ENCODE measurements around the gene TBC1D12.
A peak's percentile ranks its signal among the peaks of the same experiment; 100 is the strongest.
"Not testable (repeated sequence)": the region's sequence is repeated elsewhere in the genome, so short reads cannot be mapped to it uniquely, and the experiment has no call there.

The TBC1D12 gene

GRCh38 chr10:94402204-94402842 lies at the start of gene TBC1D12:
TBC1D12 (plus strand) TSS chr10:94402541; CDS start chr10:94402614, 73 bp downstream.
- DNase-seq: peak; percentile 98

DNA sequence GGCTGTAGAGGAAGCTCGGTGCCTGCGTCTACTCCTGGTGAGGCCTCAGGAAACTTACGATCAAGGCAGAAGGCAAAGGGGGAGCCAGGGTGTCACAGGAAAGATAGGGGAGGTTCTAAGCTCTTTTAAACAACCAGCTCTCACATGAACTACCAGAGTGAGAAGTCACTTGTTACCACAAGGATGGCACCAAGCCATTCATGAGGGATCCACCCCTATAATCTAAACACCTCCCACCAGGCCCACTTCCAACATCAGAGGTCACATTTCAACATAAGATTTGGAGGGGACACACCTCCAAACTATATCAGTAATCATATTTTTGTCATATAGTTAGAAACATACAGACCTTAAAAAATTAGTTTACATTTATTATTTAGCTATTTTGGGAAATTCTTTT lies 49.0 kb upstream of the TBC1D12 start:
- DNase-seq: no peak

DNA sequence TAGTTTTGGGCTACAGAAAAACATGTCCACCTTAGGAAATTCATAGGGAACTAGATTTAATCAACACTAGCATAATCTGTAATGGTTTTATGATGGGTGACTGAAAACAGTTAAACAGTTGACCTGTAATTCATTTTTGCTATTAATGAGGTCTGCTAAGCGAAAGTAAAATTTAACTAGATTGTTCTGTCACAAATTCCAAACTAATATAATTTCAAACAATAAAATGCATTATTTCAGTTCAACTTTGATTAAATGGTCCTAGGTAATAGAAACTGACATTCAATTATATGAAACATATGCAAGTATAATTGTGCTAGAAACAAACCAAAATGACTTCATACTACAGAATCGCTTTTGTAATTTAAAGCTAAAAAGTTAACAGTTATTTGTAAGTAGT lies 46.5 kb upstream of the TBC1D12 start:
- no peak for DNase-seq

DNA sequence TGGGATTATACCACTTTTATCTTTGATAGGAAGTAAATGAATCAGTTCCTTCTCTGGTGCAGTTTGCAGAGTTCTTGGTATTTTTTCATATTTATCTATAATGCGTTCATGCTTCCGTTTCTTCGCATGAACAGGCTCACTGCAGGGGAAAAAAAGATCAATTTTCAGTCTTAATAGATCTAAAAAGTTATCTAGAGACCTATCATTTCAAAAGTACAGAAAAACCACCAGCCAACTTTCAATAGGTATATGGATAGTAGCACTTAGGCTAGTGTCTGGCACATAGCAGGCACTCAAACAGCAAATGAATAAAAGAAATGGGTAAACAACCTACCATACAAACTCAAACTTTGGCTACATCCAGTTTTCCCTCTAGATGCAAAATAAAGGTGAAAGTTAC lies 45.1 kb upstream of the TBC1D12 start:
- no peak for DNase-seq

GRCh38 chr10:94358480-94358879 lies 43.9 kb upstream of the TBC1D12 start:
- DNase-seq: no peak

DNA sequence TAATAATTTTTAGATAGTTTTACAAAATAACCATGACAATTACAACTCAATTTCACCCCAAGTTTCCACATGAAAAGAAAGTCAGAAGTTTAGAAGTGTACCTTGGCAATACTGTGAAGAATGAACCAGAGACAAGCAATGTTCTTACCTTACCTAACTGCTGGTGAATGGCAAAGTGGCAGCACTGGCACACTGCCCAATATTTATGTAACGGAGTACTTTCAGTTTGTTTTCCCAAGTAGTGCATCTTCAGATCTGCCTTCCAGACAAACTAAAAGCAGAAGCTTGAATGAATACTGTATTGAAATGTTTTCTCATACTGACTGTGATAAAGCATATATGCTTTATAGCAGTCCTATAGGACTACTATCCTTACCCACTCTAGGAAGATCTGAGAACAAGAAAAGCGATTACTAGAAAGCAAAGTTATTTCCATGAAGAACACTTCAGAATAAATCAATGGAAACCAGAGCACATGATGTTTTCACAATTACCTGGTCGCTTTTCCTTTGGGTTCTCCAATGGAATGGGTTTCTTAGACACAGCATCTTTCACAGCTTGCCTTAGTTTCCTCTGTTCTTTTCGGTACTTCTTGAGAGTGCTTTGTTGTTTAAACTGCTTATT lies 41.1 kb upstream of the TBC1D12 start:
- no peak for DNase-seq

- DNase-seq: peak; percentile 96
Measured at GRCh38 chr10:94362360-94363250, 39.7 kb upstream of the TBC1D12 start, which contains the start of gene NOC3L. NOC3L (minus strand) TSS chr10:94362939; CDS start chr10:94362838, 101 bp downstream.

- no peak for DNase-seq
Measured at GRCh38 chr10:94363251-94363565, 39.1 kb upstream of the TBC1D12 start.

GRCh38 chr10:94364482-94364881 lies 37.9 kb upstream of the TBC1D12 start:
- no peak for DNase-seq

DNA sequence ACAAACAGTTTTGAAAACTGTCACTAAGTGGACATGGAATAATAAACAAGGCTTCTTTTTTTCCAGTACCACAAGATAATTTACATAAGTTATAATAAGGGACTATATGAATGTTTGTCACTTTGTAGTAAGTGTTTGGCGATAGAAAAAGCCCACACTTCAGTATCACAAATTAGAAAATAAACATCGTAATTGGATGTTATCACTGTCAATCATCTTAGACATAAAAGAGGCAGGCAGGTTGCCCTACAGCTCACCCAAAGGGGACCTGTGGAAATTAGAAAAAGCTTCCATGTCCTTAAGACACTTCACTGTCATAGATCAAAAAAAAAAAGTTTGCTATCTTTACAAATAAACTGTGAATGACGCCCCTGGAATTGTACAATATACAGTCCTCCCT lies 36.0 kb upstream of the TBC1D12 start:
- DNase-seq: no peak

- no peak for DNase-seq
Measured at GRCh38 chr10:94370501-94370900, 31.8 kb upstream of the TBC1D12 start.

GRCh38 chr10:94375374-94375773 lies 27.0 kb upstream of the TBC1D12 start:
- DNase-seq: no peak

GRCh38 chr10:94376865-94377264 lies 25.5 kb upstream of the TBC1D12 start:
- no peak for DNase-seq

- DNase-seq: no peak
Measured at GRCh38 chr10:94383530-94383929, 18.8 kb upstream of the TBC1D12 start.

GRCh38 chr10:94385733-94386132 lies 16.6 kb upstream of the TBC1D12 start:
- not testable (repeated sequence) for DNase-seq

- not testable (repeated sequence) for DNase-seq
Measured at GRCh38 chr10:94392117-94392516, 10.2 kb upstream of the TBC1D12 start.

GRCh38 chr10:94397549-94398370 lies 4.6 kb upstream of the TBC1D12 start:
- no peak for DNase-seq

- no peak for DNase-seq
Measured at GRCh38 chr10:94398762-94399161, 3.6 kb upstream of the TBC1D12 start.

GRCh38 chr10:94402843-94403379 lies 570 bp downstream of the TBC1D12 start:
- DNase-seq: peak; percentile 59

GRCh38 chr10:94403380-94404213 lies 1.3 kb downstream of the TBC1D12 start:
- DNase-seq: peak; percentile 79

- no peak for DNase-seq
Measured at GRCh38 chr10:94405406-94405805, 3.1 kb downstream of the TBC1D12 start.

- DNase-seq: no peak
Measured at GRCh38 chr10:94407668-94408067, 5.3 kb downstream of the TBC1D12 start.
